Hematopoietic multipotent progenitor cell treated with erythropoietin and hydrocortisone succinate and interleukin-3 and kit ligand, for 8 days (in vitro differentiated cells): ENCODE results near the gene IGF1R.
"Not testable (repeated sequence)": the region's sequence is repeated elsewhere in the genome, so short reads cannot be mapped to it uniquely, and the experiment has no call there.

ENCODE experiments used
- DNase-seq: peaks from one replicate; pipeline ENCODE4 v3.0.0-alpha.2; 2015

The IGF1R gene

GRCh38 chr15:98951004-98951403 is 302.7 kb downstream of the IGF1R start:
- DNase-seq = no peak

GRCh38 chr15:98951493-98952320 is 303.4 kb downstream of the IGF1R start:
- DNase-seq = no peak

- no peak for DNase-seq
Measured at GRCh38 chr15:98952381-98952803, 304.1 kb downstream of the IGF1R start.

DNA sequence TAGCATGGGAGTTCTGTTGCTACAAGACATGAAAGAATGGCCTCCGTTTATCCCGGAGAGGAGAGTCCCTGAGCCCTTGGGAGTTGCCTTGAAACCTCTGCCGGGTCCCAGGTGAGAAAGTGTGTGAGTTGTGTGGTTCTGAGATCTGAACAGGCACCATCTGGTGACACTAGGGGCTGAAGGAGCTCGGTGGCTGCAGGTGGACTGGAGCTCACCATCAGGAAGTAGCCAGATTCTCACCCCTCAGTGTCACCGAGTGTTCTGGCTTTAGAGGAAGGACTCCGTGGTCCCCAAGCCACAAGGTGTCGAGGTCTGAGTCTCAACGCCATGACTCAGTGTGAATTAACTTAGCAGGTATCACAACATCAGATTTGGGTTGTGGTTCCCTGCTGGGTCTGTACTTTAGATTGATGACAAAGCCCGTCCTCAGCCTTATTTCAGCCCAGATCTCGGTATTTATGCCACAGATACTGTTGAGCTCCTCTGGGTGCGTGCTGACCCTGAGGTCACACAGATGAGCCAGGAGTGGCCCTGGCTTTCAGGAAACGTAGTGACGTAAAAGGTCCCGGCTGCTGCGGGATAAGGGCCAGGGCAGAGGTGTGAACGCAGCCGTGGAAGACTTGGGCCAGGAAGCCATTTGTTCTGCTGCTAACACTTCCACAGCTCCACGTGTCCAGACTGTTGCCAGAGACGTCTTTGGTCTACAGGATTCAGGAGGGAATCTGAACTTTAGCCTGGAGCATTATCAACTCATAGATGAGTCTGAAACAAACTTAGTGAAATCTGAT is 304.9 kb downstream of the IGF1R start:
- no peak for DNase-seq

DNA sequence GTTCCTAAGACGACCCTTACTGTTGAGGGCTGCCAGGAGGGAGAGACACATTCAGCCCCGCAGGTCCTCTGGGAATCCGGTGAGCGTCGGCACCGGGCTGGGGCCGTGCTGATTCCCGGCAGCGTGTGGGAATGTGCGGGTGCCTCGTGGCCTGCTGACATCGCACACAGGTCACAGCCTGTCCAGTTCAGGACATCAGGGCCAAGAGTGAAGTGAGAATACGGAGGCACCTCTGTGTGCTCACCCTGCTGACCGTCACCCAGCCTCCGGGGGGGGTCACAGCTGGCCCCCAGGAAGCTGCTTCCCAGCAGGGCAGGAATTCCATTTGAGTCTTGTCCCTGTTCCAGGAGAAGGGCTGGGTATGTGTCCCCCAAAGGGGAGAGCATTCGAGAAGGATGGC is 305.6 kb downstream of the IGF1R start:
- DNase-seq = no peak

DNA sequence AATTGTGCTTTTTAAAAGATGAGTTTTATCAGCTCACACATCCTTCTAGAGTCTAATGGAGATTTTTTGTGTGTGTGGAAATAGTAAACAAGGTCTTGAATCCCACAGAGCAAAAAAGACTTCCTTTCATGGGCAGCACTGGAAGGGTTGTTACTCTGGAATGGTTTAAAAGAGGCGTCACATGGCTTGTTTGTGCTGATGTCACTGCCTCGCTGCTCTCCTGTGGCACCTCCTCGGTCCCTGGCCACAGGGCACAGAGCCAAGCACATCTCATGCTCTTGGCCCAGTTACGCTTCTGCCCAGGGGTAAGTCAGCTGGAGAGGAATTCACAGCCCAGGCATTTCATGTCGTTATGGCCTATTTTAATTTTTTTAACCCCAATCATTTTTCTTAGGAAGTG is 306.1 kb downstream of the IGF1R start:
- no peak for DNase-seq

DNA sequence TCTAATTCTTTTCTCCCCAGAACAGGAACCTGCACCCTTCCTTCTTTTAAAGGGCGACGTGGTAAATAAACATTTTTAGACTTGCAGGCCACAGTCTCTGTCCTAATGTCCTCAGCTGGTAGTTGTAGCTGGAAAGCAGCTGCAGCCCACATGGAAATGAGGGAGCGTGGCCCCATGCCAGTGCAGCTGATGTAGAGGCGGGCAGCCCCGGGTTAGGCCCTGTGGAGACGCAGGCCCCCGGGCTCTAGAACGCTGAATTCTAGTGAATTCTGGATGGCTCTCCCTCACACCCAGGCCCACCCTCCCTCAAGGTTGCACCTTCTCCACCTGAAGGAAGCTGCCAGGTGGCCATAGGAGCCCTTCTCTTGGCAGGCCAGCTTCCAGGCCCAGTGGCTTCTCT is 307.0 kb downstream of the IGF1R start:
- no peak for DNase-seq

GRCh38 chr15:98955961-98956723 is 307.8 kb downstream of the IGF1R start:
- no peak for DNase-seq

DNA sequence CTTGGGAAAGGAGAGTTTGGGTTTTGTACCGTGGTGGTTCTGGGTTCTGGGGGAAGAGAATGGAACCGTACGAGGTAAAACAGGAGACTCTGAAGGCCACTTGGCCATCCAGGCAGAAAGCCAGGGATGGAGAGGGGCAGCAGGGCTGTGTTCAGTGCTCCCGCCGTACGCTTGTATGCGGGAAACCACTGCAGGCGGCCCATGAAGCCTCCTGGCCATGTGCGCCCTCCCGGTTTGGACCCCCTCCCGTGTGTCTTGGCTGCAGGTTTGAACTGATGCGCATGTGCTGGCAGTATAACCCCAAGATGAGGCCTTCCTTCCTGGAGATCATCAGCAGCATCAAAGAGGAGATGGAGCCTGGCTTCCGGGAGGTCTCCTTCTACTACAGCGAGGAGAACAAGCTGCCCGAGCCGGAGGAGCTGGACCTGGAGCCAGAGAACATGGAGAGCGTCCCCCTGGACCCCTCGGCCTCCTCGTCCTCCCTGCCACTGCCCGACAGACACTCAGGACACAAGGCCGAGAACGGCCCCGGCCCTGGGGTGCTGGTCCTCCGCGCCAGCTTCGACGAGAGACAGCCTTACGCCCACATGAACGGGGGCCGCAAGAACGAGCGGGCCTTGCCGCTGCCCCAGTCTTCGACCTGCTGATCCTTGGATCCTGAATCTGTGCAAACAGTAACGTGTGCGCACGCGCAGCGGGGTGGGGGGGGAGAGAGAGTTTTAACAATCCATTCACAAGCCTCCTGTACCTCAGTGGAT is 308.6 kb downstream of the IGF1R start:
- DNase-seq = no peak

DNA sequence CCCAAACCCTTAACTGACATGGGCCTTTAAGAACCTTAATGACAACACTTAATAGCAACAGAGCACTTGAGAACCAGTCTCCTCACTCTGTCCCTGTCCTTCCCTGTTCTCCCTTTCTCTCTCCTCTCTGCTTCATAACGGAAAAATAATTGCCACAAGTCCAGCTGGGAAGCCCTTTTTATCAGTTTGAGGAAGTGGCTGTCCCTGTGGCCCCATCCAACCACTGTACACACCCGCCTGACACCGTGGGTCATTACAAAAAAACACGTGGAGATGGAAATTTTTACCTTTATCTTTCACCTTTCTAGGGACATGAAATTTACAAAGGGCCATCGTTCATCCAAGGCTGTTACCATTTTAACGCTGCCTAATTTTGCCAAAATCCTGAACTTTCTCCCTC is 309.3 kb downstream of the IGF1R start:
- no peak for DNase-seq

DNA sequence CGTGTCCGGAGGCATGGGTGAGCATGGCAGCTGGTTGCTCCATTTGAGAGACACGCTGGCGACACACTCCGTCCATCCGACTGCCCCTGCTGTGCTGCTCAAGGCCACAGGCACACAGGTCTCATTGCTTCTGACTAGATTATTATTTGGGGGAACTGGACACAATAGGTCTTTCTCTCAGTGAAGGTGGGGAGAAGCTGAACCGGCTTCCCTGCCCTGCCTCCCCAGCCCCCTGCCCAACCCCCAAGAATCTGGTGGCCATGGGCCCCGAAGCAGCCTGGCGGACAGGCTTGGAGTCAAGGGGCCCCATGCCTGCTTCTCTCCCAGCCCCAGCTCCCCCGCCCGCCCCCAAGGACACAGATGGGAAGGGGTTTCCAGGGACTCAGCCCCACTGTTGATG is 309.7 kb downstream of the IGF1R start:
- no peak for DNase-seq

- no peak for DNase-seq
Measured at GRCh38 chr15:98958918-98959639, 310.7 kb downstream of the IGF1R start.

DNA sequence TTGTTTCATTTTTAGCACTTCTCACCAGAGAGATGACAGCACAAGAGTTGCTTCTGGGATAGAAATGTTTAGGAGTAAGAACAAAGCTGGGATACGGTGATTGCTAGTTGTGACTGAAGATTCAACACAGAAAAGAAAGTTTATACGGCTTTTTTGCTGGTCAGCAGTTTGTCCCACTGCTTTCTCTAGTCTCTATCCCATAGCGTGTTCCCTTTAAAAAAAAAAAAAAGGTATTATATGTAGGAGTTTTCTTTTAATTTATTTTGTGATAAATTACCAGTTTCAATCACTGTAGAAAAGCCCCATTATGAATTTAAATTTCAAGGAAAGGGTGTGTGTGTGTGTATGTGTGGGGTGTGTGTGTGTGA is 311.3 kb downstream of the IGF1R start:
- no peak for DNase-seq

- DNase-seq = no peak
Measured at GRCh38 chr15:98960555-98961050, 312.3 kb downstream of the IGF1R start.

- DNase-seq = no peak
Measured at GRCh38 chr15:98963444-98963843, 315.1 kb downstream of the IGF1R start.

- no peak for DNase-seq
Measured at GRCh38 chr15:98964466-98965133, 316.3 kb downstream of the IGF1R start.

DNA sequence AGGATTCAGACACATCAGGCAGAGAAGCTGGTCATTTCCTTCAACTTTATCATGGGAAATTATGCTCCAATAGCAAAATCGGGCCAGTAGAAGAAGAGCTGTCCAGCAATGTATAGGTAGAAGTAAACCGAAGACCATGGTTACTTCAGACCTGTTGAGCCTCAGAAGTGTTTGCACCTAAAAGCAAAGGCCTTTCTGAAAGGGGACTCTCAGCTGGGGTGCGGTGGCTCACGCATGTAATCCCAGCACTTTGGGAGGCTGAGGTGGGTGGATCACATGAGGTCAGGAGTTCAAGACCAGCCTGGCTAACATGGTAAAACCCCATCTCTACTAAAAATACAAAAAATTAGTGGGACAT is 316.8 kb downstream of the IGF1R start:
- not testable (repeated sequence) for DNase-seq

DNA sequence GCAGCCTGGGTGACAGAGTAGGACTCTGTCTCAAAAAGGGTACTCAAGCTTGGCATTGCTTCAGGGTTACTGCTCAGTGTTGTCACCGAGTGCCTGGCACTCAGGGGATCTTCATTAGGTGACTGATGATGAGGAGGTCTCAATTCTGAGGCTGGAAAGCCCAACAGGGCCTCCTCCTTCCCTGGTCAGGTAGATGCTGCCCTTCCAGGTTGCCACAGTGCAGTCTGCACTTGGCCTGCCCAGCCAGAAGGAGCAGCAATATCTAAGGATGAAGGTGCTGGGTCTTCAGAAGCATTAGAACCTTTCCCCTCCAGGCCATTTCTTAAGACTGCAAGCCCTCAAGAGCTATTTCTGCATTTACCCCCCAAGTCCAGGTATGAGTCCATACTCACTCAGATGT is 317.3 kb downstream of the IGF1R start:
- no peak for DNase-seq

DNA sequence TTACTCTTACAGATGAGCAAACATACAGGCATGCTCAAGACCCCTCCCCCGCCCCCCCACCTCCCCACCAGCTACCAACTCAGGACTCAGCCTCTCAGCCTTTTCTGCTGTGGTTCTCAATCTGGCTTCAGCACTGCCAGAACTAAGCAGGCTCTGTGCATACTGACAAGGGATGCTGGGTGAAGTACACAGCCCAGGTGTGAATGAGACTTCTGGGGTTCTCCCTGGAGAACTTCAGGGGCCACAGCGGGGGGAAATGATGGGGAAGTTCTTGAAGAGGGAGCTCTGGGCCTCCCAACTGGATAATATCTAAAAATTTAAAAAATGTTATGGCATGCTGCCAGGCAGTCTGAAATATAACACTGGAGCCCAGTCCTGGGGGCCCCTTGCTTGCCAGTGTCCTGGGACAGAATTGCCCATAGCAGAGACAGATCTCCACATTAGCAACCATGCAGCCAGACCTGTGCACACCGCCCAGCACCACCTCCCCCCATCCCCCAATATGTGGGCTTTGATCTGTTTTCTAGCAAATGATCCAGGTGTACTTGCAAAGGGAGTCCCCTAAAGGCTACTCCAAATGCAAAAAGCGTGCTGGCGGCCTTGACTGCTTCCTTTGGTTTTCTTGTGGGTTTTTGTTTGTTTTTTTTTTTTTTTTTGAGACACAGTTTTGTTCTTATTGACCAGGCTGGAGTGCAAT is 317.9 kb downstream of the IGF1R start:
- DNase-seq = no peak

DNA sequence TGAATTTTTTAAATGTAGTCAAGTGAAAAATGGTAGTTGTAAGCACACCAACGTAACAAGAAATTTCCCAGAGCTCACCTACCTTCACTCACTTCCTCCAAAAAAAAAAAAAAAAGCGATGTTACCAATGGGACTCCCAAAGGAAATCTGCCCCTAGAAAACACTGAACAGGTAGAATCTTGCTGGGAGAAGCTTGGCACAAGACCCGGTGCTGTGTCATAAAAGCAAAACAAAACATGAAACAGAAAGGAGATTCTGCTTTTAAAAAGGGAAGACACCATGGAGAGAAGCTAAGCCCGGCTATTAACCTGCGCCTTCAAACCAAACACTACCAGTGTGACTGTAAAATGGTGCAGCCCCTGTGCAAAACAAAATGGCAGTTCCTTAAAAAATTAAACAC is 318.8 kb downstream of the IGF1R start:
- DNase-seq = no peak

DNA sequence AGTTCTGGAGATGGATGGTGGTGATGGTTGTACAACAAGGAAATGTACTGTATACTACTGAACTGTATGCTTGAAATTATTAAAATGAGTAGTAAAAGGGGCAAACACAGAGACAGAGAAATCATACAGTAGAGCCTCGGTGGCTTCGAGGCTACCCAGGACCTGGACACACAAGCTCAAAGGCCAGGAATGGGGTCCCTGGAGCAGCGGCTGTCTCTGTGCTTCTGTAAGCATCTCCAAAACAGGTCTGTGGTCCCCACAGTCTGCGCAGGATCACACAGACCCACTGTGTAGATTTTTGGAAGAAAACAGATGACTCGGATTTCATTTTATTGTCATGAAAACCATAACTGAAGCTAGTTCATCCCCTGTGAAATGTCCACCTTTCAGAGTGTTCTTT is 319.6 kb downstream of the IGF1R start:
- DNase-seq = no peak
